CD4-positive, alpha-beta memory T cell (primary cell): ENCODE measurements around the gene FAM234B. TPM values are rescaled to one million over a fixed set of nuclear protein-coding genes. Genes with fewer than 3 reads are reported as not detected.

Experiments
- CTCF ChIA-PET: fragments of 350-600 bp; sonication (Branson Sonifier 250); formaldehyde crosslinking; loops from one replicate; lab custom pipeline; 2021; ENCODE audit warnings: inconsistent platforms; ENCODE audit not compliant: partially characterized antibody; lab: Charles Lee
- POLR2A ChIA-PET: fragments of 350-600 bp; sonication (Branson Sonifier 250); formaldehyde crosslinking; loops from one replicate; lab custom pipeline; 2021; ENCODE audit not compliant: partially characterized antibody; lab: Charles Lee
- DNase-seq, 5 donors: peaks; one replicate each; pipeline versions ENCODE4 v3.0.0 to v3.0.0-alpha.2; 2020 to 2022; ENCODE audit warnings: mixed read lengths in 1 of 5
- H3K27ac ChIP-seq: one replicate; pipeline ENCODE4 v1.7.0; 2013; ENCODE audit warnings: low read depth, low read length
- H3K27me3 ChIP-seq: 2 replicates; pipeline ENCODE4 v1.7.0; 2013; ENCODE audit warnings: mild to moderate bottlenecking, low read length, moderate library complexity; ENCODE audit not compliant: insufficient read depth
- H3K36me3 ChIP-seq: 2 replicates; pipeline ENCODE4 v1.7.0; 2013; ENCODE audit warnings: mild to moderate bottlenecking, low read length, moderate library complexity; ENCODE audit not compliant: insufficient read depth
- H3K4me1 ChIP-seq: 2 replicates; pipeline ENCODE4 v1.7.0; 2013; ENCODE audit warnings: mild to moderate bottlenecking, low read length, moderate library complexity; ENCODE audit not compliant: insufficient read depth
- H3K4me3 ChIP-seq, 2 donors: one replicate each; pipeline ENCODE4 v1.7.0; 2013; ENCODE audit warnings: low read length in 2 of 2, mild to moderate bottlenecking in 1 of 2
- H3K9me3 ChIP-seq, 2 donors: one replicate each; pipeline ENCODE4 v1.7.0; 2013; ENCODE audit warnings: low read length in 2 of 2, control low read depth in 1 of 2; ENCODE audit not compliant: control insufficient read depth in 1 of 2
- H3K27ac Mint-ChIP-seq, 7 donors: one replicate each; pipeline ENCODE4 v1.8.0; 2020 to 2021; ENCODE audit warnings: mixed read lengths in 7 of 7, mild to moderate bottlenecking in 6 of 7, inconsistent platforms in 3 of 7, moderate library complexity in 3 of 7
- H3K27me3 Mint-ChIP-seq, 2 donors: one replicate each; pipeline ENCODE4 v1.8.0; 2020 to 2021; ENCODE audit warnings: mixed read lengths in 2 of 2
- H3K36me3 Mint-ChIP-seq, 2 donors: one replicate each; pipeline ENCODE4 v1.8.0; 2020 to 2021; ENCODE audit warnings: mixed read lengths in 2 of 2, inconsistent platforms in 1 of 2, mild to moderate bottlenecking in 1 of 2
- H3K4me1 Mint-ChIP-seq, 4 donors: one replicate each; pipeline ENCODE4 v1.8.0; 2020 to 2021; ENCODE audit warnings: mixed read lengths in 4 of 4, mild to moderate bottlenecking in 1 of 4
- H3K4me3 Mint-ChIP-seq, 8 donors: one replicate each; pipeline ENCODE4 v1.8.0; 2020 to 2021; ENCODE audit warnings: mixed read lengths in 8 of 8, mild to moderate bottlenecking in 7 of 8, moderate library complexity in 6 of 8, inconsistent platforms in 3 of 8
- H3K9me3 Mint-ChIP-seq, 8 donors: one replicate each; pipeline ENCODE4 v1.8.0; 2020 to 2021; ENCODE audit warnings: mixed read lengths in 8 of 8, mild to moderate bottlenecking in 5 of 8, inconsistent platforms in 3 of 8, moderate library complexity in 1 of 8
- intact Hi-C: fragments of 100-400 bp; cut with micrococcal nuclease; formaldehyde crosslinking; loops from one replicate; pipeline ENCODE4 v1.15.1; 2023
- polyA plus RNA-seq, 2 donors: library from polyadenylated mRNA; unstranded; fragments of 300-500 nt; fragmentation: Illumina TruSeq; gene quantifications; one replicate each; pipeline ENCODE4 v1.2.3, GENCODE V29; 2021
- total RNA-seq, 2 experiments: library from RNA; stranded (reverse); gene quantifications; one replicate each; pipeline ENCODE4 v1.2.3, GENCODE V29; 2021

Gene FAM234B
- total and polyA plus RNA-seq, 4 experiments from 2014 or later = 2.6 to 4.0 (median 3.3) TPM

DNA sequence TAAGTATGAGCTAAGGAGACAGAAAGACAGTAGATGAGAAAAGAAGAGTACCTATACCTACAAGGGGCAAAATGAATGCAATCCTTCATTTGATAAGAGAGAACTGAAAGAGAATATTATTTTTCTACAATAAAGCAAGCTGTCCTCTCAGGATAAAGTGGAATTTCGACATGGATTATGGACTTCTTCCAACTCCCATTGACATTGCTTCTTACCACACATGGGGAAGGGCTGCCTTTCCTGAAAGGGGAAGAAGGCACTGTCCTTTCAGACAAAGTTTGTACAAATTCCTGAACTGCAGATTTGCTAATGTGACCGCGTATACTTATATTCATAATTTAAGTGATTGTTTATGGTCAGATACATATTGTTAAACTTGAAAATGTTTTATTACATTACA is 39.8 kb upstream of the FAM234B start:
- ChIA-PET CTCF (no interaction called here), POLR2A (no interaction called here)
- H3K27me3 ChIP-seq = no peaks in the 10 kb centered on the region
- Mint-ChIP-seq H3K36me3 (peaks cover 0 to 5% of the 10 kb centered on the region in 2 donors), H3K27ac (no peak overlapping the region), H3K9me3 (no peaks in the 10 kb centered on the region), H3K4me3 (no peak overlapping the region), H3K4me1 (peaks cover 7 to 26% (median 15%) of the 10 kb centered on the region in 4 donors), H3K27me3 (peaks cover 0 to 2% of the 10 kb centered on the region in 2 donors)
- no peak overlapping the region for H3K4me3 ChIP-seq
- H3K36me3 ChIP-seq = no peaks in the 10 kb centered on the region
- no peak for DNase-seq
- no peak overlapping the region for H3K27ac ChIP-seq
- intact Hi-C loops = loop anchor here (5.0 to 10.0 kb wide), 4 partner anchors 87 to 650 kb away; partner anchors contain the start of genes APOLD1, BORCS5 and MANSC1
- H3K4me1 ChIP-seq = peaks cover 15% of the 10 kb centered on the region
- no peaks in the 10 kb centered on the region for H3K9me3 ChIP-seq

DNA sequence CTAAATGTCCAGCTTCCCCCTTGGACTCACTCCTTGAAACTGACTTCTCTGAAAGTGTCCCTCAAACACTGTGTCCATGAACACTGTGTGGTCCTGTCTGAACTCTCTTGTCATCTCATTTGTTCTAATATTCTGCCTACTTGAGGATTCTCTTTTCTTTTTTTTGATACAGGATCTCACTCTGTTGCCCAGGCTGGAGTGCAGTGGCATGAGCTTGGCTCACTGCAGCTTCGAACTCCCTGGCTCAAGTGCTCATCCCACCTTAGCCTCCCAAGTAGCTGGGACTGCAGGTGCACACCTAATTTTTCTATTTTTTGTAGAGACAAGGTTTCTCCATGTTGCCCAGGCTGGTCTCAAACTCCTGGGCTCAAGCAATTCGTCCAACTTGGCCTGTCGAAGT is 39.2 kb upstream of the FAM234B start:
- H3K27me3 ChIP-seq = no peaks in the 10 kb centered on the region
- CTCF ChIA-PET = no interaction called here
- no peaks in the 10 kb centered on the region for H3K9me3 ChIP-seq
- POLR2A ChIA-PET = no interaction called here
- H3K4me3 Mint-ChIP-seq = peak overlapping the region in 1 of 8 donors; percentile 32
- no peaks in the 10 kb centered on the region for H3K36me3 ChIP-seq
- peaks cover 6 to 20% (median 9%) of the 10 kb centered on the region in 4 donors for H3K4me1 Mint-ChIP-seq
- no peak overlapping the region for H3K4me3 ChIP-seq
- H3K9me3 Mint-ChIP-seq = no peaks in the 10 kb centered on the region
- intact Hi-C loops = loop anchor here (5.0 to 10.0 kb wide), 4 partner anchors 88 to 650 kb away; partner anchors contain the start of genes APOLD1, BORCS5 and MANSC1
- H3K27me3 Mint-ChIP-seq = peaks cover 0 to 2% of the 10 kb centered on the region in 2 donors
- DNase-seq = no peak
- peak overlapping the region in 1 of 7 donors; percentile 51 for H3K27ac Mint-ChIP-seq
- no peak overlapping the region for H3K27ac ChIP-seq
- peaks cover 0 to 5% of the 10 kb centered on the region in 2 donors for H3K36me3 Mint-ChIP-seq
- peaks cover 10% of the 10 kb centered on the region for H3K4me1 ChIP-seq

DNA sequence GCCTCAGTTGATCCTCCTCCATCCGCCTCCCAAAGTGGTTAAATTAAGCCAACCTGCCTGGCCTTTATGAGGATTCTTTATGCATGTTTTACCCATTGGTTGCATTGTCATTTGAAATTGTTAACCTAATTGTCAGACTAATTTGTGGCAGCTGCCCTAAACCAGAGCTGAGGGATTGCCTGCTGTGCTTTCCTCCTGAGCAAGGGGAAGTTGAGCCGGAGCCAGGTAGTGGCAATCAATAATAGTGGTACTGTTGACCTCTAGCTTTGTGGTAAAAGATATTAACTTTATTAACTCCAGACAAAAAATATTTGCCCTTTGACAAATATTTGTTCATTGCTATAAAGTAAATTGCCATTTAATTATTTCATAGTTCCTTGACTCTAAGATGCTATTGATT is 38.5 kb upstream of the FAM234B start:
- intact Hi-C loops = loop anchor here (10.0 kb wide), 1 partner anchor 651 kb away; the partner anchor contains the start of genes BORCS5 and MANSC1
- H3K9me3 Mint-ChIP-seq = no peaks in the 10 kb centered on the region
- H3K36me3 ChIP-seq = no peaks in the 10 kb centered on the region
- no peak overlapping the region for H3K27ac Mint-ChIP-seq
- H3K27me3 ChIP-seq = no peaks in the 10 kb centered on the region
- no peaks in the 10 kb centered on the region for H3K9me3 ChIP-seq
- ChIA-PET CTCF (no interaction called here), POLR2A (no interaction called here)
- DNase-seq = no peak
- peaks cover 0 to 3% of the 10 kb centered on the region in 2 donors for H3K36me3 Mint-ChIP-seq
- H3K4me3 Mint-ChIP-seq = no peak overlapping the region
- H3K4me1 Mint-ChIP-seq = peaks cover 6 to 15% (median 9%) of the 10 kb centered on the region in 4 donors
- H3K4me1 ChIP-seq = peaks cover 10% of the 10 kb centered on the region
- peaks cover 0 to 2% of the 10 kb centered on the region in 2 donors for H3K27me3 Mint-ChIP-seq
- H3K4me3 ChIP-seq = no peak overlapping the region
- H3K27ac ChIP-seq = no peak overlapping the region

DNA sequence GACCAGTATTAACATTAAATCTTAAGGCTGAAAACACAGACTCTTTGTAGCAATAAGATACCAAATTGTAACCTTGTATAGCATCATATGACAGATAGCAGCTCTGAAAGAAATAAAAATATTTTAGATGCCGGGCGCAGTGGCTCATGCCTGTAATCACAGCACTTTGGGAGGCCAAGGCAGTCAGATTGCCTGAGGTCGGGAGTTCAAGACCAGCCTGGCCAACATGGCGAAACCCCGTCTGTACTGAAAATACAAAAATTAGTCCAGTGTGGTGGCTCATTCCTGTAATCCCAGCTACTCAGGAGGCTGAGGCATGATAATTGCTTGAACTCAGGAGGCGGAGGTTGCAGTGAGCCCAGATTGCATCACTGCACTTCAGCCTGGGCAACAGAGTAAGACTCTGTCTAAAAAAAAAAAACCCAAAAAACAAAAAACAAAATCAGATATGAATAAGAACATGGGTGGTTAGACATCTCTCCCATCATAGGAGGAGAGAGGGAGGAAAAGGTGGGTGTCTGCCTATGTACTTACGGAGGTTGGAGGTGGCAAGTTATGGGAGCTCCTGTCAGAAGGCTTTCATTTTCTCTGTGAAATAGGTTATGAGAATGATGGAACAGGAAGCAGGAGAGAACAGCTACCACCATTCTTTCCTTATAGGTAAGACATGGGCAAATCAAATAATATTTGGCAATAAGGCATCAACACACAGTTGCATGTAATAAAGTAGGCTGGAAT is 36.5 kb upstream of the FAM234B start:
- Histone ChIP-seq H3K4me1 (no peaks in the 10 kb centered on the region), H3K9me3 (no peaks in the 10 kb centered on the region), H3K27me3 (no peaks in the 10 kb centered on the region), H3K36me3 (no peaks in the 10 kb centered on the region), H3K4me3 (no peak overlapping the region), H3K27ac (no peak overlapping the region)
- H3K9me3 Mint-ChIP-seq = no peaks in the 10 kb centered on the region
- intact Hi-C loops = loop anchor here (10.0 kb wide), 1 partner anchor 653 kb away; the partner anchor contains the start of genes BORCS5 and MANSC1
- CTCF ChIA-PET = no interaction called here
- peaks cover 0 to 5% (median 0%) of the 10 kb centered on the region in 4 donors for H3K4me1 Mint-ChIP-seq
- no peak overlapping the region for H3K4me3 Mint-ChIP-seq
- peaks cover 6 to 7% of the 10 kb centered on the region in 2 donors for H3K27me3 Mint-ChIP-seq
- no peak overlapping the region for H3K27ac Mint-ChIP-seq
- POLR2A ChIA-PET = no interaction called here
- no peak for DNase-seq
- no peaks in the 10 kb centered on the region for H3K36me3 Mint-ChIP-seq

DNA sequence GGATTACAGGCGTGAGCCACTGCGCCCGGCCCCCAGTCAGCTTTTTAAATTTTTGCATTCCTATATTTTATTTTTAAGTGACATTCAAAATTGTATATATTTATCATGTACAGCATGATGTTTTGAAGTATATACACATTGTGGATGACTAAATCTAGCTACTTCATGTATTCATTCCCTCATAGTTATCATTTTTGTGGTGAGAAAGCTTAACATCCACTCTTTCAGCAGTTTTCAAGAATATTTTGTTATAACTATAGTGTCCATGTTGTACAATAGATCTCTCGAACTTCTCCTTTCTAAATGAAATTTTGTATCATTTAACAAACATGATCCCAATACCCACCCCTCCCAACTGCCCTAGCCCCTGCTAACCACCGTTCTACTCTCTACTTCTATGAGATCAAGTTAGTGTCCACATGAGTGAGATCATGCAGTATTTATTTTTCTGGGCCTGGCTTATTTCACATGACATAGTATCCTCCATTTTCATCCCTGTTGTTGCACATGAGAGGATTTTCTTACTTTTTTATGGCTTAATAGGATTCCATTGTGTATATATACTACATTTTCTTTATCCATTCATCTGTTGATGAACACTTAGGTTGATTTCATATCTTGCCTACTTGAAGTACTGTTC is 35.3 kb upstream of the FAM234B start:
- peak overlapping the region in 1 of 7 donors; percentile 25 for H3K27ac Mint-ChIP-seq
- CTCF ChIA-PET = interaction anchor here (0.6 to 1.0 kb wide), 2 partner anchors 92 to 247 kb away, joined by 3 read pairs; no protein-coding TSS in a partner anchor
- no peaks in the 10 kb centered on the region for H3K36me3 Mint-ChIP-seq
- no peaks in the 10 kb centered on the region for H3K4me1 Mint-ChIP-seq
- Histone ChIP-seq H3K9me3 (no peaks in the 10 kb centered on the region), H3K27me3 (no peaks in the 10 kb centered on the region), H3K4me1 (no peaks in the 10 kb centered on the region), H3K27ac (no peak overlapping the region), H3K4me3 (no peak overlapping the region), H3K36me3 (no peaks in the 10 kb centered on the region)
- intact Hi-C loops = loop anchor here (10.0 kb wide), 1 partner anchor 654 kb away; the partner anchor contains the start of genes BORCS5 and MANSC1
- no peaks in the 10 kb centered on the region for H3K9me3 Mint-ChIP-seq
- peaks cover 6 to 8% of the 10 kb centered on the region in 2 donors for H3K27me3 Mint-ChIP-seq
- H3K4me3 Mint-ChIP-seq = no peak overlapping the region
- DNase-seq = no peak
- POLR2A ChIA-PET = no interaction called here

DNA sequence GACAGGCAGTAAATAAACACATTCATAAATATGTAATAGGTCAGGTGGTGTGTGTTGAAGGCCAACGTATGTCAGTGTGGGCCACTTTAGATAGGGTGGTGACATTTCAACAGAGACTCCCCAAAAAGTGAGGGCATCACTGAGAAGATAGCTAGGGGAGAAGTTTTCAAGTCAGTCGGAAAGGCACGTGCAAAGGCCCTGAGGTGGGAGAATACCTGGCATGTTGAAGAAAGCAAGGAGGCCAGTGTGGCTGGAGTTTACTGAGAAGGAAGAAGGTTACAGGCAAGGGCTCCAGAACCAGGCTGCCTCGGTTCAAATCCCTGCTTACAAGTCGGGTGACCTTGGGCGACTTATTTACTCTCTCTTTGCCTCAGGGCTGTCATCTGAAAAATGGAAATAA is 33.1 kb upstream of the FAM234B start:
- H3K27me3 ChIP-seq = no peaks in the 10 kb centered on the region
- H3K27ac Mint-ChIP-seq = no peak overlapping the region
- H3K9me3 Mint-ChIP-seq = no peaks in the 10 kb centered on the region
- intact Hi-C loops = no loop called here
- no peak overlapping the region for H3K4me3 ChIP-seq
- no peaks in the 10 kb centered on the region for H3K36me3 Mint-ChIP-seq
- POLR2A ChIA-PET = no interaction called here
- peaks cover 11 to 16% of the 10 kb centered on the region in 2 donors for H3K27me3 Mint-ChIP-seq
- no peak for DNase-seq
- no peaks in the 10 kb centered on the region for H3K9me3 ChIP-seq
- H3K4me1 ChIP-seq = no peaks in the 10 kb centered on the region
- no peak overlapping the region for H3K27ac ChIP-seq
- no peaks in the 10 kb centered on the region for H3K4me1 Mint-ChIP-seq
- CTCF ChIA-PET = no interaction called here
- no peak overlapping the region for H3K4me3 Mint-ChIP-seq
- H3K36me3 ChIP-seq = no peaks in the 10 kb centered on the region

DNA sequence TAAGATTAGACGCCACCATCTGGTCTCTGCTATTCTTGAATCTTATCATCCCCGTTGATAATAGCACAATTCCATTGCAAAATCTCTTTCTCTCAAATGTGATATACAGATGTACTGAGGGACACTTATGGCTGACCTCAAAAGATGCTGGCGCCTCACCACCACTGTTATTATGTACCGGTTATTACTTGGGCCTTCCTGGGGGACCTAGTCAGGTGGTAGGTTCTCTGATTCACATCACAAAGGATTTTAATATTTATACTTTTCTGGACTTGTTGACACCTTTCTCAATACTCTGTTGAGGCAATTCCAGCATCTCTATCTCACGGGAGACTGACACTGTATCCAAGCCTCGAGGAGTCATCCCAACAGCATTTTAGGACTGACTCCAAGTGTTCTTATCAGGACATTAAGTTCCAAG is 21.3 kb upstream of the FAM234B start:
- no peak for DNase-seq
- ChIA-PET POLR2A (no interaction called here), CTCF (no interaction called here)
- no peaks in the 10 kb centered on the region for H3K4me1 ChIP-seq
- H3K4me1 Mint-ChIP-seq = peaks cover 0 to 2% (median 0%) of the 10 kb centered on the region in 4 donors
- intact Hi-C loops = no loop called here
- H3K27me3 ChIP-seq = no peaks in the 10 kb centered on the region
- peaks cover 17 to 18% of the 10 kb centered on the region in 2 donors for H3K27me3 Mint-ChIP-seq
- no peaks in the 10 kb centered on the region for H3K9me3 ChIP-seq
- no peaks in the 10 kb centered on the region for H3K9me3 Mint-ChIP-seq
- H3K27ac ChIP-seq = no peak overlapping the region
- H3K4me3 Mint-ChIP-seq = no peak overlapping the region
- H3K27ac Mint-ChIP-seq = no peak overlapping the region
- no peaks in the 10 kb centered on the region for H3K36me3 ChIP-seq
- H3K36me3 Mint-ChIP-seq = no peaks in the 10 kb centered on the region
- no peak overlapping the region for H3K4me3 ChIP-seq
